HG03442 (cell line): ENCODE results near the gene GGTLC2.
"Not testable (repeated sequence)": the region's sequence is repeated elsewhere in the genome, so short reads cannot be mapped to it uniquely, and the experiment has no call there.

Experiments
- ATAC-seq: cut with Tn5 transposase; IDR thresholded peaks from one replicate; pipeline ENCODE4 v1.9.1; 2021; ENCODE audit warnings: mild to moderate bottlenecking, moderate library complexity; ENCODE audit not compliant: unreplicated experiment

GGTLC2 gene

DNA sequence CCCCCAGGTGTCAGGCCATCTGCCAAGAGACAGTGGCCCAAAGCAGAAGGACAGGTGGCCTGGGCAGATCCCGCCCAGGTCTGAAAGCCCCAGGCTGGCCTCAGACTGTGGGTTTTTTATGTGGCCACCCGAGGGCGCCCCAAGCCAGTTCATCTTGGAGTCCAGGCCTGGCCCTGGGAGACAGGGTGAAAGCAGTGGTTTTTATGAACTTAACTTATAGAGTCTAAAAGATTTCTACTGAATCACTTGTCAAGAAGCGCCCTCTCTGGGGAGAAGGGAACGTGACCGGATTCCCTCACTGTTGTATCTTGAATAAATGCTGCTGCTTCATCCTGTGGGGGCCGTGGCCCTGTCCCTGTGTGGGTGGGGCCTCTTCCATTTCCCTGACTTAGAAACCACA, 8.2 kb upstream of the GGTLC2 start:
- not testable (repeated sequence) for ATAC-seq

DNA sequence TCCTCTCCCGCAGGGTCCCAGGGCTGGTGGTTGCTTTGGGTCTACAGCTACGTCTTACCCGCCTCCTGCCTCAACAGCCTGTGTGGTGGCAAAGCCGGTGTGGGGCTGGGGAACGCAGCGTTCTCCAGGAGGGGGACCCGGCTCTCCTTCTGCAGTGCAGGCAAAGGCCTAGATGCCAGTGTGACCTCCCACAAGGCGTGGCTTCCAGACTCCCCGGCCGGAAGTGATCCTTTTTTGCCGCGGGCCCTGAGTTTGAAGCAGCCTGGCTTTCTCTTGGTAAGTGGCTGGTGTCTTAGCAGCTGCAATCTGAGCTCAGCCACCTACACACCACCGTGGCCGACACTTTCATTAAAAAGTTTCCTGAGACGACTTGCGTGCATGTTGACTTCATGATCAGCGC, 6.1 kb upstream of the GGTLC2 start:
- ATAC-seq = not testable (repeated sequence)

DNA sequence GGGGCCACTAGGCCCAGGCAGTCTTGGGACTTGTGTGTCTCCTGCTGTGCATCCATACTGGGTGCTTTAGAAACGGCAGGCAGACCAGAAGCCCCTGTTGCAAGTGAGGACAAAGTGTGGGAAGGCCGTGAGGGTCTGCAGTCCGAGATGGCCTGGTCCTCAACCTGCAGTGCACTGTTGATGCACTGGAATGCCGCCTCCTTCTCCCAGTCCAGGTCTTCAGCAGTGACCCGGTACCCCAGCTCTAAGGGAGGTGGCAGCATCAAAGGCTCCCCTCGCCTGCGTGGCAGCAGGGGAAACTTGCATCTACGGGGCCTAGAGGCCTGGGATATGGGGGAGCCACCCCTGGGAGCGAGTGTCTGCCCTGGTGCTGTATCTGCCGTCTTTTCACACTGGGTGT, 2.2 kb upstream of the GGTLC2 start:
- ATAC-seq = not testable (repeated sequence)

DNA sequence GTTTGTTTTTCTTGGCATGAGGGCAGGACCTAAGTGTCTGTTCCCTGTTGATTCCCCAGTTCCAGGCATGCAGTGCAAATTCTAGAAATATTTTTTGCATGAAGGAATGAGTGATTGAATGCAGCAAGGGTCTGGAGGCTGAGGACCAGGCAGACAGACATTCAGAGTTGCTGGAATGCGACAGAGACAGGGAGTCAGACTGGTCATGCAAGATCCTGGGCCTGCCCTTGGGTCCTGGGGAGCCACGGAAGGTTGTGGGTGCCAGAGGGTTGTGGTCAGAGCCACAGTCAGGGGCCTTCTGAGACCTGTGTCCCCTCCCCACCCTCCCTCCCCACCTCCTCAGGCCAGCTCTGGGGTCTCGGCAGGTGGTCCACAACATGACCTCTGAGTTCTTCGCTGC, 1.6 kb downstream of the GGTLC2 start:
- not testable (repeated sequence) for ATAC-seq

DNA sequence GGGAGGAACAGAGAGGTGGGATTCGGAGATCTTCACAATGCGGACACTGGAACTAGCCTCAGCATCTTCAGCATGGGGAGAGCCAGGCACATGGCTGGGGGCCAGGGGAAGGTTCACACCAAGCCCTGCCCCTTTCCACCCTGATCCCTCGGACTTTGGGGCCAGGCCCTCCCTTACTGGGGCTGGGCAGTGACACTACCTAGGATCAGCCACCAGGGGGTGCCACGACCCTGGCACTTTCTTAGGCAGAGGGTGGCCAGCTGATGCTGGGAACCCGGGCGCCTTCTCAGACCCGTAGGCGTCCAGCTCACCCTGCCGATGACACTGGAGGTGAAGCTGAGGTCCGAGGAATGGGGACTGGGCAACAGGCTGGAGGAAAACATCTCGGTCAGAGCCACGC, 3.5 kb downstream of the GGTLC2 start:
- not testable (repeated sequence) for ATAC-seq

DNA sequence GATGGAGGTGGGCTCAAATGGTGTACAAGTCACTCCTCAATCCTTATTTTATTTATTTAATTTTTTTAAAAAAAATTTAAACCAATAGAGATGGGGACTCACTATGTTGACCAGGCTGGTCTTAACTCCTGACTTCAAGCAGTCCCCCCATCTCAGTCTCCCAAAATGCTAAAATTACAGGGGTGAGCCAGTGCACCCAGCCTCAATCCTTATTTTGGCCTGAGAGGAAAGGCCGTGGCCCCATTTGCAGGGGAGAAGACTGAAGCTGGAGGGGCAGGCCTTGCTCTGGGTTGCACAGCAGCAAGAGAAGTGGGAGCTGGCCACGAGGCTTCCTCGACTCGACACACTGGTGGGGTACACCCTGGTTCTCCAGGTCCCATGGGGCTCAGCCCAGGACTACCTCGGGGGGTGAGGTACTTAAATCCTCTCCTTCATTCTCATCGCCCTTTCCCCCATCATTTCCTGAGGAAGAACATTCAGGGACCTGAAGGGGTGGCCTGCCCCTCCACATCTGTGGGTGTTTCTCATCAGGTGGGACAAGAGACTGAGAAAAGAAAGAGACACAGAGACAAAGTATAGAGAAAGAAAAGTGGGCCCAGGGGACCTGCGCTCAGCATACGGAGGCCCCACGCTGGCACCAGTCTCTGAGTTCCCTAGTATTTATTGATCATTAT, 4.6 kb downstream of the GGTLC2 start:
- ATAC-seq = not testable (repeated sequence)

DNA sequence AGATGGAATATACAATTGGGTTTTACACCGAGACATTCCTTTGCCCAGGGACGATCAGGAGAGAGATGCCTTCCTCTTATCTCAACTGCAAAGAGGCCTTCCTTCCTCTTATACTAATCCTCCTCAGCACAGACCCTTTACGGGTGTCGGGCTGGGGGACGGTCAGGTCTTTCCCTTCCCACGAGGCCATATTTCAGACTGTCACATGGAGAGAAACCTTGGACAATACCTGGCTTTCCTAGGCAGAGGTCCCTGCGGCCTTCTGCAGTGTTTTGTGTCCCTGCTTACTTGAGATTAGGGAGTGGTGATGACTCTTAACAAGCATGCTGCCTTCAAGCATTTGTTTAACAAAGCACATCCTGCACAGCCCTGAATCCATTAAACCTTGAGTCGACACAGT, 5.3 kb downstream of the GGTLC2 start:
- not testable (repeated sequence) for ATAC-seq

DNA sequence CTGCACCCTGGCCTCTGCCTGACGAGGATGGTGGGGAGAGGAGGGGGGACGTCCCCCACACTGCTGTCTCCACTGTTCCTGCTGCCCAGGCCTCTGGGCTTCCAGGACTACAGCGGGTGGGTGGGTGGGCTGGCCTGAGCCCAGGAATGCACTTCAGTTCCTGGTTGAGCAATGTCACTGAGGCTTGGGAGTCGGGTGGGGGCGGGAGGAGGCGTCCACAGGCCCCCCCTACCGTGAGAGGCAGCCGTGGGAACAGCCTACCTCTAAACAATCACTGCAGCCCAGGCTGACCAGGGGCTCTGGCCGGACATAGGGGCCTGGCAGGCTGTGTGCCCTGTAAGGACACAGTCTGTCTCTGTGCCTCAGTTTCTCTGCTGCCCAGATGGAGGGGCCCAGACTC, 6.0 kb downstream of the GGTLC2 start:
- ATAC-seq = not testable (repeated sequence)

DNA sequence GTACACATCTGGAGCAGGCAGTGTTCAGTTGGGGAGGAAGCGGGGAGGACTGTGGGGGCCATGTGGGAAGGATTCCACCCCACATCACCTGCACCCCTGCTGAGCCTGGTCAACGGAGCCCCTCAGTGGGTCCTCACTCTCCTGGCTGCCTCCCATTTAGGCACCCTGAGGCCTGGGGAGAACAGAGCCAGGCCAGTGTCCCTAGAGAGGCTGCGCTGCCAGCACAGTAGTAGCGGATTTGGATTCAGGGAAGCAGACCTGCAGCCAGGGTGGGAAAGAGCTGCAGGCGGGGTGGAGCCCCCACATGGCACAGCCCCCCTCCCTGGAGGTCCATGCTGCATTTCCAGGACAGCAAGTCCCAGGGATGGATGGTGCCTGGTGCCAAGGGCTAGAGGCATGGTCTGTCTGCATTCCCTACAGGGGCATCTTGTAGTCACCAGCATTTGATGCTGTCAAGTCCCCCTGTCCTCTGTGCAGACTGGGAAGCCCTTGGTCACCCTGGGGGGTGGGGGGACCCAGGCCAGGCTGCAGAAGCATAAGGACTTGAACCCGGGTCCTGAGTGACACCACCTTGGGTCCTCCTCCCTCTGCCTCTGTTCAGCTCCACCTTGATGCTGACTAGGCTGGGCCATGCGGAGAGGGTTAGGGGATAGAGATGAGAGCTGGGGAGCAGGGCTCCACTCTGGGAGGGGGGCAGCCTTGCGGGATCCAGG, 6.5 kb downstream of the GGTLC2 start:
- ATAC-seq = not testable (repeated sequence)

DNA sequence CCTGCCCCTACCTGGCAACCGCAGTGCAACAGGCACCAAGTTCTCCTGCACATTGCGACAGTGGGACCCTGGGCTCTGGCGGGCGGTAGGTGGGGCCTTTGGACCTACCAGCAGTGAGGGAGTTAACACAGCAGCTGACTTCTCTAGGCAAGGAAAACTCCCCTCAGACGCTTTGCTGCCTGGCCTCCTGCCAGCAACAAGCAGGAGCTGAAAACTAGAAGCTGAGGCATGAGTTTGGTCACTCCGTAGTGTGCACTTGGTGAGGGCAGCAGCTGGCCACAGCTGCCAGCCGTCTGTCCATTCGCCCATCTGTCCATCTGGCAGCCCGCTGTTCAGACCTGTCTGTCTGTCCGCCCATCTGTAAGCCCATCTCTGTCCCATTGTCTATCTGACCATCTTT, 7.2 kb downstream of the GGTLC2 start:
- ATAC-seq = not testable (repeated sequence)

DNA sequence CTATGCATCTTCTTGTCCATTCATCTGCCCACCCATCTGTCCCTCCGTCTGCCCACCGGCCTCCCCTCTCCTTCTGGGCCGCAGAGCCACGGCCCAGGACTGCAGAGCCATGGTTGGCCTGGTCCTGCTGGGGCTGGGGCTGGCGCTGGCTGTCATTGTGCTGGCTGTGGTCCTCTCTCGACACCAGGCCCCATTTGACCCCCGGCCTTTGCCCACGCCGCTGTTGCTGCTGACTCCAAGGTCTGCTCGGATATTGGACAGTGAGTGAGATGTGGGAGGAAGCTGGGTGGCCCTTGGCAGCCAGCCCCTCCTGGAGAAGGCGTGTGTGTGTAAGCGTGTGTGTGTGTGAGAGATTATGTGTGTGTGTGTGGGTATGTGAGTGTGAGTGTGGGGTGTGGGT, 7.7 kb downstream of the GGTLC2 start:
- not testable (repeated sequence) for ATAC-seq

DNA sequence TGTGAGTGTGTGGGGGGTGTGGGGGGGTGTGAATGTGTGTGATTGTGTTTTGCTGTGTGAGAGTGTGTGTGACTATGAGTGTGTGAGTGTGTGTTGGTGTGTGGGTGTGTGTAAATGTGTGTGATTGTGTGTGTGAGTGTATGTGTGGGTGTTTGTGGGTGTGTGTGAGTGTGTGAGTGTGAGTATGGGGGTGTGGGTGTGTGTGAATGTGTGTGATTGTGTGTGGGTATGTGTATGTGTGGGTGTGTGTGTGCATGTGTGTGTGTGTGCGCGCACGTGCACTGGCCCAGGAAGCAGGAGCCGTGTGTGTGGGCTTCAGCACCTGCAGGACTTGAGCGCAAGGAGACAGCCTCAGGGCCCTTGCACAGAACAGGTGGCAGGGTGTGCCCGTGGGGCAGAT, 8.2 kb downstream of the GGTLC2 start:
- not testable (repeated sequence) for ATAC-seq

DNA sequence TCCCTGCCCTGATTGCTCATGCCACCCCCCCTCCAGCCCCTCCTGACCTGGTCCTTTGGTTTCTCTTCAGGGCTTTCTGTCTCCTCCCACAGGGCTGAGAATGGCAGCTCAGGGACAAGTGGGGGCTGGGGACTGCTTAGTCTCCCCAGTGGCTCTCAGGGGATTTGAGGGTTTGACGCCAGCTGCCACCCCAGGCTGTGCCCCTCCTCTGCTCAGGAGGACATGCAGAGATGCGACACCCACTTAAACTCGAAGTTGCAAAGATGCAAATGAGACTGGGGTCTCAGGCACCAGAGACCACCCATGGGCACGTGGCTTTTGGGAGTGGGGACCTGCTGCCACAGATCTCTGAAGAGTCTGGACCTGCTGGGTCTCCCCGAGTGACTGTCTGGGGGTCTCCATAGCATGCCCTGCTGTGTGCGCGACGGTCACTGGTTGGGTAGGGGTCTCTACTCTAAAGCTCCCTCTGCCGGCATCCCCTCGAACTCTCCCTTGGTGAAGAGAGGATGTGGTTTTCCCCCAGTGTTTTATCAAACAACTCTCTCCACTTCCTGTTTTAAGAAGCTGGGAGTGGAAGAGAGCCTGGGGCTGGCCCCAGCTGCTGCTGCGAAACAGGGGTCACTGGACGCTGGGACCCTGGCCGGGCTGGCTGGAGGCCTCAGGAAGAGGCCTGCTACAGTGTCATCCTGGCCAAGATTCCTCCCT, 9.4 kb downstream of the GGTLC2 start:
- not testable (repeated sequence) for ATAC-seq

DNA sequence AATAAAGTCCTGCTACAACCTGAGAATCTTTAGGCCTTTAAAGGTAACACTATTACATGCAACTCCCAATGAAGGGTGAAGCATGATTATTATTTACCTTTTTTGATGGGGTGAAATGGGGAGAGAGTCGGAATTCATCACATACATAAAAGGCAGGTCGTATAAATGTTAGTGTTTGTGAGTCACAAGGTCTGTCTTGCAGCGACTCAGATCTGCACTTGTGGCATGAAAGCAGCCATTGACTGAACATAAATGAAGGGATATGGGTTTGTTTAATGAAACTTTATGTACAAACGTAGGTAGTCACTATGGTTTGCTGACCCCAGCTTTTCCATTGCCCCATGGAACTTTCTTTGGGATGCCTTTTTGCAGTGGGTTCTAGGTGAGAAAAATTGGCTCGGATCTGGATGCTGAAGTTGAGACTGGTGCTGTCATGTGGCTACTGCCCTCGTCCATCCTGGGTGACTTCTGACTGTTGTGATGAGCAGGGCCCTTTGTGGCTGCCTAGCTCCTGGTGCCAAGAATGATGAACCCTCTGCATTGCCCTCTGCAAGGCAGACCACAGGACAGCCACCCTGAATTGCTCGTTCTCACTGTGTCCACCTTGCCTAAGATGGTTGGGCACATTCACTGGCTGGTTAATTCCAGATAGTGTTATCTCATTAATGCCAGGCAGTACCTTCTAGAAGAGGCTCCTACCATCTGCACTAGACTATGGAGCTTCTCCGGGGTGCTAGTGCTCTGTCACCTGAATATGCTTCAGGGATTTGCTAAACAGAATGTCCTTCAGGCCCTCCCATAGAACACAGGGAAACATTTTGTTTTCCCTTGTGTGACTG, 11.3 kb downstream of the GGTLC2 start:
- no peak for ATAC-seq

DNA sequence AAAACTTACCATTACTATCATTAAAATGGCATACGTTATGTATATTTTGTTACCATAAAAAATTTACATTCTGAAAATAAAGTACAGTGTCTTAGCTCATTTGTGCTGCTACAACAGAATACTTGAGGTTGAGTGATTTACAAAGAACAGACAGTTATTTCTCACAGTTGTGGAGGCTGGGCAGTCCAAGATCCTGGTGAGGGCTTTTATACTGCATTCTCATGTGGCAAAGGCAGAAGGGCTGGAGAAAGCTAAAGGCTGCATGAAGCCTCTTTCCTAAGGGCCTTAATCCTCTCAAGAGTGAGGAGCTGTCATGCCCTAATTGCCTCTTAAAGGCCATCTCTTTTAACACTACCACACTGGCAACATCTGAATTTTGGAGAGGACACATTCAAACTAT, 13.3 kb downstream of the GGTLC2 start:
- no peak for ATAC-seq

DNA sequence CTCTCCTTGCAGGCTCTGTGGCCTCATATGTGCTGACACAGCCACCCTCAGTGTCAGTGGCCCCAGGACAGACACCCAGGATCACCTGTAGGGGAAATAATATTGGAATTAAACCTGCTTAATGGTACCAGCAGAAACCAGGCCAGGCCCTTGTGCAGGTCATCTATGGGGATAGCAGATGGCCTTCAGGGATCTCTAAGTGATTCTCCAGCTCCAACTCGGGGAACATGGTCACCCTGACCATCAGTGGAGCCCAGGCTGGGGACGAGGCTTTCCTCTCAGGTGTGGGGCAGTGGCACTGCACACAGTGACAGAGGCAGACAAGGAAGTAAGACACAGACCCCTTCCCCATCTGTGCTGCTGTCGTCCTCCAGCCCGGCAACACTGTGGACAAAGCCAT, 16.9 kb downstream of the GGTLC2 start:
- no peak for ATAC-seq

DNA sequence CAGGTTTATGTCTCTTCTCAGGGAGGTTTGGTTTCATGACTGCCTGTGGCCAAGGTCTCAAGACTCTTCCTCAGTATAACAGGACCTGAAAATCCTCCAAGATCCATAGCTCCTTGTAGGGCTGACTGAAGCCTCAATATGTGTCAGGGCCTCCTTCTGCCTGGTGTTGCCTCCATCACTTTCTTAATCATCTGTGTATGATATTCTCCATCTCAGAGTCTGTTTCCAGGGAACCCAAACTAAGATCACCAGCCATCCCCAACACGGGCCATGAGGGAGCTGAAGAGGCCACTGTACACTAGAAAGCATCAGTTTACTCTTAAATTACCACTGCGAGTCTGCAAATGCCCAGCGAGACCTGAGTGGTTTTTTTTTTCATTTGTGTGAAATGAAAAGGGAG, 17.7 kb downstream of the GGTLC2 start:
- no peak for ATAC-seq

DNA sequence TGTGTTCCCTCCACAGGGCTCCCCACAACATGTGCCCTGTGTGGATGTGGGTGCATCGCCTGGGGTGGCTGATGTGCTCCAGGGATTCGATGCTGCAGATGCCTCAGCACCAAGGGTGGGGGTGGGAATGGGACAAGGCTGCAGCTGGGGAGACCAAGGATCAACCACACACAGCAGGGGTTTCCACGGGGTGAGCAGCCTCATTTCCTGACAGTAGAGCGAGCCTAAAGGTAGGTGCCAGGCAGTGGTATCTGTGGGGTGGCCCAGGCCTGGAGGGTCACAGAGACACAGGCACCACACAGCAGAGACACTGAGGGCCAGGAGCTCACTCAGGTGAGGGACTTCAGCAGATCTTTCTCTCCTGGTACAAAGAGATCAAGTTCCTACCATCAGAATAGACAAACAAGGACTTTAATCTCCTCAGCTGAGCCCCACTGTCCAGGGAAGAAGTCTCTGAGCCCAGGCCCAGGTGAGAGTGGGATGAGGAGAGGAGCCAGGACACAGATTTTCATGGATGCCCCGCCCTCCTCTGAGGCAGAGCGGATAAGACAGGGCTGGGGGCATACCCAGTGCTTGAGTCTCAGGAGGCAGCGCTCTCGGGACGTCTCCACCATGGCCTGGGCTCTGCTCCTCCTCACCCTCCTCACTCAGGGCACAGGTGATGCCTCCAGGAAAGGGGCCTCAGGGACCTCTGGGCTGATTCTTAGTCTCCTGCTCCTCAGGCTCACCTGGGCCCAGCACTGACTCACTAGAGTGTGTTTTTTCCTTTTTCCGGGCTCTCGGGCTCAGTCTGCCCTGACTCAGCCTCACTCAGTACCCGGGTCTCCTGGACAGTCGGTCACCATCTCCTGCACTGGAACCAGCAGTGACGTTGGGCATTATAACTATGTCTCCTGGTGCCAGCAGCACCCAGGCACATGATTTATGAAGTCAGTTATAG, 19.7 kb downstream of the GGTLC2 start:
- ATAC-seq = no peak

DNA sequence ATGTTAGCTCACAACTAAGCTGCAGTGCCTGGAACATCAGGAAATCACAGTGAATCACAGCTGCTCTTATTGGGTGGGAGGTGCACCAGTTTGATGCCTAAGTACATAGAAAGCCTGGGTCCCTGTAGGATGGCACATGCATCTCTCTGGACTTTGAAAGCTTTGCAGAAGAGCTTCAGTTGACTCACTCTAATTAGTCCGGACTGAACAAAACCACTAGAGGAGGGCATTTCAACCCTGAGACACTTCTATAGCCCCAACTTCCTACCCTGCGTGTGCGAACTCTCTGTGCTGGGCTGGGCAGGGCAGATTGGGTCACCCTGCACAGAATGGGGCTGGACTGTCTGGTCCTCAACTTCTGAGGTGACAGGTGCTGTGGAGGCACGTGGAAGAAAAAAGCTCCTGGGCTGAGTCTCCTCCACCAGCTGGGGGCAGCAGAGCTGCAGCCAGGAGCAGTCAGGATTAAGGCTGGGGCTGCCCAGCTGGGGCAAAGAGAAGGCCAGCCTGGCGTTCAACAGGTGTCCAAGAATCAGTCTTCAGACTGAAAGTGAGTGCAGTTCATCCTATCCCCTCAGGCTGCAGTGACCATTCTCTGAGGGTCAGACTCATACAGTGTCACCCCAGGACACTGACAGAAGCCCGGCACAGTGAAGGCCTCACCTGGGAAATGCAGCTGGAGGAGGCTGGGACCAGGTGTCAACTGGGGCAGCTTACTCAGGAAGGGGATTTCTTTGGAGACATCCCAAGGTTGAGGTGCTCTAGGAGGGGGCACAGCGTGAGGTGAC, 22.1 kb downstream of the GGTLC2 start:
- ATAC-seq = no peak
